ENCODE results near the gene DENND4A.

The DENND4A gene

GRCh38 chr15:65653801-65654521 is 138.1 kb downstream of the DENND4A start:
- H3K9ac ChIP-seq (ENCODE audit: low read length), result no peak overlapping the region
- peaks cover 20% of the 10 kb centered on the region for H3K36me3 ChIP-seq (ENCODE audit: insufficient read depth, low read length)
- no peaks in the 10 kb centered on the region for H3K9me3 ChIP-seq (ENCODE audit: low read length)
- no peaks in the 10 kb centered on the region for H3K4me1 ChIP-seq (ENCODE audit: insufficient read depth, low read length)
- H3K27ac ChIP-seq (ENCODE audit: low read depth, low read length), result no peak overlapping the region
- no peaks in the 10 kb centered on the region for H3K27me3 ChIP-seq (ENCODE audit: control insufficient read depth in 1 of 2, insufficient read depth in 2 of 2, low read length in 2 of 2)
- H3K4me3 ChIP-seq (ENCODE audit: low read depth in 1 of 2, low read length in 2 of 2), result no peak overlapping the region

- no peak overlapping the region for H3K27ac ChIP-seq (ENCODE audit: low read depth, low read length)
- no peaks in the 10 kb centered on the region for H3K9me3 ChIP-seq (ENCODE audit: low read length)
- no peak overlapping the region for H3K9ac ChIP-seq (ENCODE audit: low read length)
- H3K4me1 ChIP-seq (ENCODE audit: insufficient read depth, low read length), result no peaks in the 10 kb centered on the region
- H3K27me3 ChIP-seq (ENCODE audit: control insufficient read depth in 1 of 2, insufficient read depth in 2 of 2, low read length in 2 of 2), result no peaks in the 10 kb centered on the region
- no peak overlapping the region for H3K4me3 ChIP-seq (ENCODE audit: low read depth in 1 of 2, low read length in 2 of 2)
- peaks cover 16% of the 10 kb centered on the region for H3K36me3 ChIP-seq (ENCODE audit: insufficient read depth, low read length)
Measured at GRCh38 chr15:65653341-65653740, 138.8 kb downstream of the DENND4A start.

GRCh38 chr15:65651831-65652749 is 140.0 kb downstream of the DENND4A start:
- H3K4me1 ChIP-seq (ENCODE audit: insufficient read depth, low read length), result no peaks in the 10 kb centered on the region
- no peaks in the 10 kb centered on the region for H3K9me3 ChIP-seq (ENCODE audit: low read length)
- no peak overlapping the region for H3K9ac ChIP-seq (ENCODE audit: low read length)
- H3K4me3 ChIP-seq (ENCODE audit: low read depth in 1 of 2, low read length in 2 of 2), result no peak overlapping the region
- no peak overlapping the region for H3K27ac ChIP-seq (ENCODE audit: low read depth, low read length)
- no peaks in the 10 kb centered on the region for H3K27me3 ChIP-seq (ENCODE audit: control insufficient read depth in 1 of 2, insufficient read depth in 2 of 2, low read length in 2 of 2)
- H3K36me3 ChIP-seq (ENCODE audit: insufficient read depth, low read length), result peaks cover 16% of the 10 kb centered on the region

GRCh38 chr15:65651042-65651322 is 141.1 kb downstream of the DENND4A start:
- peaks cover 15% of the 10 kb centered on the region for H3K36me3 ChIP-seq (ENCODE audit: insufficient read depth, low read length)
- H3K9ac ChIP-seq (ENCODE audit: low read length), result no peak overlapping the region
- H3K27me3 ChIP-seq (ENCODE audit: control insufficient read depth in 1 of 2, insufficient read depth in 2 of 2, low read length in 2 of 2), result no peaks in the 10 kb centered on the region
- H3K27ac ChIP-seq (ENCODE audit: low read depth, low read length), result no peak overlapping the region
- H3K4me1 ChIP-seq (ENCODE audit: insufficient read depth, low read length), result no peaks in the 10 kb centered on the region
- H3K9me3 ChIP-seq (ENCODE audit: low read length), result no peaks in the 10 kb centered on the region
- H3K4me3 ChIP-seq (ENCODE audit: low read depth in 1 of 2, low read length in 2 of 2), result no peak overlapping the region

- no peaks in the 10 kb centered on the region for H3K27me3 ChIP-seq (ENCODE audit: control insufficient read depth in 1 of 2, insufficient read depth in 2 of 2, low read length in 2 of 2)
- H3K4me1 ChIP-seq (ENCODE audit: insufficient read depth, low read length), result no peaks in the 10 kb centered on the region
- H3K36me3 ChIP-seq (ENCODE audit: insufficient read depth, low read length), result peaks cover 12% of the 10 kb centered on the region
- no peaks in the 10 kb centered on the region for H3K9me3 ChIP-seq (ENCODE audit: low read length)
- no peak overlapping the region for H3K27ac ChIP-seq (ENCODE audit: low read depth, low read length)
- no peak overlapping the region for H3K9ac ChIP-seq (ENCODE audit: low read length)
- no peak overlapping the region for H3K4me3 ChIP-seq (ENCODE audit: low read depth in 1 of 2, low read length in 2 of 2)
Measured at GRCh38 chr15:65650312-65651041, 141.6 kb downstream of the DENND4A start.

- H3K4me1 ChIP-seq (ENCODE audit: insufficient read depth, low read length), result no peaks in the 10 kb centered on the region
- H3K9ac ChIP-seq (ENCODE audit: low read length), result no peak overlapping the region
- H3K27ac ChIP-seq (ENCODE audit: low read depth, low read length), result no peak overlapping the region
- H3K36me3 ChIP-seq (ENCODE audit: insufficient read depth, low read length), result no peaks in the 10 kb centered on the region
- no peak overlapping the region for H3K4me3 ChIP-seq (ENCODE audit: low read depth in 1 of 2, low read length in 2 of 2)
- no peaks in the 10 kb centered on the region for H3K27me3 ChIP-seq (ENCODE audit: control insufficient read depth in 1 of 2, insufficient read depth in 2 of 2, low read length in 2 of 2)
- no peaks in the 10 kb centered on the region for H3K9me3 ChIP-seq (ENCODE audit: low read length)
Measured at GRCh38 chr15:65646486-65646885, 145.6 kb downstream of the DENND4A start.

GRCh38 chr15:65645392-65645791 is 146.7 kb downstream of the DENND4A start:
- Histone ChIP-seq H3K4me3 (ENCODE audit: low read depth in 1 of 2, low read length in 2 of 2) (no peak overlapping the region), H3K27me3 (ENCODE audit: control insufficient read depth in 1 of 2, insufficient read depth in 2 of 2, low read length in 2 of 2) (no peaks in the 10 kb centered on the region), H3K27ac (ENCODE audit: low read depth, low read length) (no peak overlapping the region), H3K4me1 (ENCODE audit: insufficient read depth, low read length) (no peaks in the 10 kb centered on the region), H3K9me3 (ENCODE audit: low read length) (no peaks in the 10 kb centered on the region), H3K9ac (ENCODE audit: low read length) (no peak overlapping the region), H3K36me3 (ENCODE audit: insufficient read depth, low read length) (no peaks in the 10 kb centered on the region)

- Histone ChIP-seq H3K9me3 (ENCODE audit: low read length) (no peaks in the 10 kb centered on the region), H3K4me1 (ENCODE audit: insufficient read depth, low read length) (no peaks in the 10 kb centered on the region), H3K27ac (ENCODE audit: low read depth, low read length) (no peak overlapping the region), H3K4me3 (ENCODE audit: low read depth in 1 of 2, low read length in 2 of 2) (no peak overlapping the region), H3K9ac (ENCODE audit: low read length) (no peak overlapping the region), H3K27me3 (ENCODE audit: control insufficient read depth in 1 of 2, insufficient read depth in 2 of 2, low read length in 2 of 2) (no peaks in the 10 kb centered on the region), H3K36me3 (ENCODE audit: insufficient read depth, low read length) (no peaks in the 10 kb centered on the region)
Measured at GRCh38 chr15:65644282-65644681, 147.8 kb downstream of the DENND4A start.

GRCh38 chr15:65642594-65642993 is 149.5 kb downstream of the DENND4A start:
- Histone ChIP-seq H3K27ac (ENCODE audit: low read depth, low read length) (no peak overlapping the region), H3K4me3 (ENCODE audit: low read depth in 1 of 2, low read length in 2 of 2) (no peak overlapping the region), H3K27me3 (ENCODE audit: control insufficient read depth in 1 of 2, insufficient read depth in 2 of 2, low read length in 2 of 2) (no peaks in the 10 kb centered on the region), H3K9me3 (ENCODE audit: low read length) (no peaks in the 10 kb centered on the region), H3K4me1 (ENCODE audit: insufficient read depth, low read length) (peaks cover 9% of the 10 kb centered on the region), H3K36me3 (ENCODE audit: insufficient read depth, low read length) (no peaks in the 10 kb centered on the region), H3K9ac (ENCODE audit: low read length) (no peak overlapping the region)

- no peak overlapping the region for H3K4me3 ChIP-seq (ENCODE audit: low read depth in 1 of 2, low read length in 2 of 2)
- H3K27ac ChIP-seq (ENCODE audit: low read depth, low read length), result no peak overlapping the region
- no peaks in the 10 kb centered on the region for H3K27me3 ChIP-seq (ENCODE audit: control insufficient read depth in 1 of 2, insufficient read depth in 2 of 2, low read length in 2 of 2)
- no peaks in the 10 kb centered on the region for H3K36me3 ChIP-seq (ENCODE audit: insufficient read depth, low read length)
- H3K4me1 ChIP-seq (ENCODE audit: insufficient read depth, low read length), result peaks cover 9% of the 10 kb centered on the region
- H3K9ac ChIP-seq (ENCODE audit: low read length), result no peak overlapping the region
- no peaks in the 10 kb centered on the region for H3K9me3 ChIP-seq (ENCODE audit: low read length)
Measured at GRCh38 chr15:65641768-65642475, 150.2 kb downstream of the DENND4A start.

- Histone ChIP-seq H3K9ac (ENCODE audit: low read length) (no peak overlapping the region), H3K36me3 (ENCODE audit: insufficient read depth, low read length) (no peaks in the 10 kb centered on the region), H3K9me3 (ENCODE audit: low read length) (no peaks in the 10 kb centered on the region), H3K27ac (ENCODE audit: low read depth, low read length) (no peak overlapping the region), H3K4me1 (ENCODE audit: insufficient read depth, low read length) (peaks cover 9% of the 10 kb centered on the region), H3K4me3 (ENCODE audit: low read depth in 1 of 2, low read length in 2 of 2) (no peak overlapping the region), H3K27me3 (ENCODE audit: control insufficient read depth in 1 of 2, insufficient read depth in 2 of 2, low read length in 2 of 2) (no peaks in the 10 kb centered on the region)
Measured at GRCh38 chr15:65639509-65639908, 152.6 kb downstream of the DENND4A start.

Data from muscle layer of colon (tissue), 2 donors.